ENCODE results near the gene ARHGEF7.

DNA sequence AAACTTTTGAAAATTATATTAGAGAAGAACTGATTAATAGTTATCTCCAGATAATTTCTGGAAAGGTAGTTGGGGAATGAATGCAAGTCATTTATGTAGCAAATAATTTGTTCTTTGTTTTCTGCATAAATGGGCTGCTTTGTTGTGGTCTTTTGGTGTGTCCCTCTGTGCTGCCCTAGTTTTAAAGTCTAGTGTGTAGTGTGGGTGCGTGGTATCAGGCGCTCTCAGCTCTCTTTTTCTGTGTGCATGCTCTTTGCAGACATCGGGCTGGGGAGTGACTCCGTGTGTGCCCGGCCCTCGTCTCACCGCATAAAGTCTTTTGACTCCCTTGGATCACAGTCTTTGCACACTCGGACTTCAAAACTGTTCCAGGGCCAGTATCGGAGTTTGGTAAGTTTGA, 94.5 kb downstream of the ARHGEF7 start:
- TF ChIP-seq, protein P1, sequence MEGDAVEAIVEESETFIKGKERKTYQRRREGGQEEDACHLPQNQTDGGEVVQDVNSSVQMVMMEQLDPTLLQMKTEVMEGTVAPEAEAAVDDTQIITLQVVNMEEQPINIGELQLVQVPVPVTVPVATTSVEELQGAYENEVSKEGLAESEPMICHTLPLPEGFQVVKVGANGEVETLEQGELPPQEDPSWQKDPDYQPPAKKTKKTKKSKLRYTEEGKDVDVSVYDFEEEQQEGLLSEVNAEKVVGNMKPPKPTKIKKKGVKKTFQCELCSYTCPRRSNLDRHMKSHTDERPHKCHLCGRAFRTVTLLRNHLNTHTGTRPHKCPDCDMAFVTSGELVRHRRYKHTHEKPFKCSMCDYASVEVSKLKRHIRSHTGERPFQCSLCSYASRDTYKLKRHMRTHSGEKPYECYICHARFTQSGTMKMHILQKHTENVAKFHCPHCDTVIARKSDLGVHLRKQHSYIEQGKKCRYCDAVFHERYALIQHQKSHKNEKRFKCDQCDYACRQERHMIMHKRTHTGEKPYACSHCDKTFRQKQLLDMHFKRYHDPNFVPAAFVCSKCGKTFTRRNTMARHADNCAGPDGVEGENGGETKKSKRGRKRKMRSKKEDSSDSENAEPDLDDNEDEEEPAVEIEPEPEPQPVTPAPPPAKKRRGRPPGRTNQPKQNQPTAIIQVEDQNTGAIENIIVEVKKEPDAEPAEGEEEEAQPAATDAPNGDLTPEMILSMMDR (IDR thresholded peaks at IDR 0.05; ENCODE audit: insufficient read depth, low read depth, low read length): no peak
- TF ChIP-seq EZH2 (IDR thresholded peaks at IDR 0.05; ENCODE audit: insufficient read depth, low read length): no peak
